Measurements from ENCODE around the gene ARHGEF1.

GRCh38 chr19:41863209-41863931 is 19.6 kb upstream of the ARHGEF1 start:
- no peak for TF ChIP-seq POLR2AphosphoS5 (IDR thresholded peaks at IDR 0.05)
- TF ChIP-seq CTCF (IDR thresholded peaks at IDR 0.05), result no peak
- TF ChIP-seq POLR2A (IDR thresholded peaks at IDR 0.05; ENCODE audit: low read depth), result no peak
- no peak for TF ChIP-seq EP300 (IDR thresholded peaks at IDR 0.05)
